Caco-2 (cell line): ENCODE results near the gene THRB. TPM values are rescaled to one million over a fixed set of nuclear protein-coding genes. Genes with fewer than 3 reads are reported as not detected.

Experiments
- BruUV-seq: library from RNA; stranded (reverse); fragments of 400-500 nt; replicated peaks from 2 replicates; lab custom pipeline; 2021; lab: Mats Ljungman, UMichigan
- CTCF ChIA-PET: fragments of 300-600 bp; sonication (Branson Sonifier 250); formaldehyde crosslinking; loops from one replicate; lab custom pipeline; 2022; ENCODE audit warnings: antibody characterized with exemption; lab: Charles Lee
- POLR2A ChIA-PET: fragments of 300-600 bp; sonication (Branson Sonifier 250); formaldehyde crosslinking; loops from one replicate; lab custom pipeline; 2022; ENCODE audit warnings: antibody characterized with exemption; lab: Charles Lee
- DNase-seq, 2 experiments: peaks; one replicate each; pipeline versions ENCODE4 v3.0.0 to v3.0.0-alpha.2; 2020 to 2022
- H3K27me3 ChIP-seq: replicated peaks from 2 replicates; pipeline ENCODE4 v1.6.0; 2011; ENCODE audit warnings: low read length; ENCODE audit not compliant: control insufficient read depth, insufficient read depth
- H3K36me3 ChIP-seq: 2 replicates; pipeline ENCODE4 v1.5.1; 2011; ENCODE audit warnings: low read length; ENCODE audit not compliant: control insufficient read depth, insufficient read depth
- H3K4me1 ChIP-seq: fragments of 250-450 bp; sonication (Bioruptor Pico); 2 replicates; pipeline ENCODE4 v1.5.1; 2020; ENCODE audit warnings: mild to moderate bottlenecking
- H3K4me3 ChIP-seq: 2 replicates; pipeline ENCODE4 v1.5.1; 2011; ENCODE audit warnings: low read depth, mild to moderate bottlenecking, control low read depth, low read length
- H3K9me3 ChIP-seq: fragments of 250-450 bp; sonication (Bioruptor Pico); 2 replicates; pipeline ENCODE4 v1.5.1; 2020; ENCODE audit warnings: mild to moderate bottlenecking, moderate library complexity
- H3K27ac Mint-ChIP-seq: one replicate; pipeline ENCODE4 v1.8.0; 2022; ENCODE audit warnings: mixed read lengths; ENCODE audit not compliant: unreplicated experiment
- H3K27me3 Mint-ChIP-seq: one replicate; pipeline ENCODE4 v1.8.0; 2022; ENCODE audit warnings: mixed read lengths; ENCODE audit not compliant: insufficient read depth, unreplicated experiment
- H3K36me3 Mint-ChIP-seq: one replicate; pipeline ENCODE4 v1.8.0; 2022; ENCODE audit warnings: mild to moderate bottlenecking, mixed read lengths; ENCODE audit not compliant: insufficient read depth, unreplicated experiment
- H3K4me1 Mint-ChIP-seq: one replicate; pipeline ENCODE4 v1.8.0; 2022; ENCODE audit warnings: low read depth, mixed read lengths; ENCODE audit not compliant: unreplicated experiment
- H3K4me3 Mint-ChIP-seq: one replicate; pipeline ENCODE4 v1.8.0; 2022; ENCODE audit warnings: mild to moderate bottlenecking, moderate library complexity, mixed read lengths; ENCODE audit not compliant: unreplicated experiment
- H3K9me3 Mint-ChIP-seq: one replicate; pipeline ENCODE4 v1.8.0; 2022; ENCODE audit warnings: mixed read lengths; ENCODE audit not compliant: unreplicated experiment
- CTCF ChIP-seq, 2 experiments: fragments of 200-600 bp in 1 of 2; IDR thresholded peaks; 1 replicate in 1 of 2; 2 replicates in 1 of 2; pipeline versions ENCODE4 v1.5.1 to v1.8.0; 2011 to 2022; ENCODE audit warnings: antibody characterized with exemption in 1 of 2, control low read depth in 1 of 2, inconsistent platforms in 1 of 2, low read depth in 1 of 2, low read length in 1 of 2, mild to moderate bottlenecking in 1 of 2, moderate library complexity in 1 of 2; ENCODE audit not compliant: insufficient read depth in 1 of 2, severe bottlenecking in 1 of 2, unreplicated experiment in 1 of 2
- intact Hi-C: fragments of 100-400 bp; cut with micrococcal nuclease; formaldehyde crosslinking; loops from one replicate; pipeline ENCODE4 v1.10.0; 2022; ENCODE audit not compliant: unreplicated experiment
- total RNA-seq: library from RNA; stranded (reverse); gene quantifications from 2 replicates; pipeline ENCODE4 v1.2.3, GENCODE V29; 2022

Gene THRB
- total RNA-seq, 1 experiment from 2014 or later, result 19.4 TPM

DNA sequence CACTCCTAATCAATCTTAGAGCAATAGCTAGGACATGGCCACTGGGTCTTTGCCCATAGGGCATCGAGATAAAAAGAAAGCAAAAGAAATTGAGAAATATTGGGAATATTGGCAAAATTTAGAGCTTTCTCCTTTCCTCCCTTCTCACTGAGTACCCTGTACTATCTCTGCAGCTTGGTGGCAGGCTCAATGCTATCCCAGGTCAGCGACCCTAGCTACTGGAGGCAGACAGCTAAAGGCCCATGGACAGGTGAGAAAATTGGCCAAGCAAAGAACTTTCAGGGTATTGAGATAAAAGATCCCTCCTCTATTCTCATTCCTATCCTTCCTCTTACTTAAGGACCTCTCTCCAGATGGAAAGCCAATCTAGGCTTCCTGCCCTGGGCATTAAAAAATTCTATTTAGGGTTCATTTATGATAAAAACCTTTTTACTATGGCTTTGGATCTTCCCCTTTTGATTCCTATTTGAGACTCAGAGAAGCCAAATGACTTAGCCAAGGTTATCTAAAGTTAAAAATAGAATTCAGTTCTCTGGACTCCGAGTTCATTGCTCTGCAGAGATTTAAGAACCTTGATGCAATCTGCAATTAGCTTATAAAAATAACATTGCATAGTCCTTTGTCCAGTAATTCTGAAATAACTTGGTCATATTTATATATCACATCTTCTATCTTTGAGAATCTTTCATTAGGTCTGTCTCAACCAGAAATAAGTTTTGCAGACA lies 75.4 kb downstream of the THRB start:
- no peak for TF ChIP-seq CTCF (IDR thresholded peaks at IDR 0.05; ENCODE audit: insufficient read depth in 1 of 2, low read depth in 1 of 2, low read length in 1 of 2, severe bottlenecking in 1 of 2, unreplicated experiment in 1 of 2)
- DNase-seq, result no peak
- H3K4me3 ChIP-seq, result no peak overlapping the region
- H3K27me3 Mint-ChIP-seq, result no peaks in the 10 kb centered on the region
- ChIA-PET CTCF (no interaction called here), POLR2A (no interaction called here)
- no peaks in the 10 kb centered on the region for H3K36me3 ChIP-seq
- no peaks in the 10 kb centered on the region for H3K27me3 ChIP-seq
- no peak overlapping the region for H3K4me3 Mint-ChIP-seq
- H3K27ac Mint-ChIP-seq, result no peak overlapping the region
- H3K9me3 Mint-ChIP-seq, result no peaks in the 10 kb centered on the region
- intact Hi-C loops, result no loop called here
- H3K4me1 ChIP-seq, result peaks cover 6% of the 10 kb centered on the region; the same call in 1 of the 2 replicates
- no TSS peak for BruUV-seq
- peaks cover 13% of the 10 kb centered on the region for H3K4me1 Mint-ChIP-seq
- no peaks in the 10 kb centered on the region for H3K9me3 ChIP-seq
- H3K36me3 Mint-ChIP-seq, result no peaks in the 10 kb centered on the region

DNA sequence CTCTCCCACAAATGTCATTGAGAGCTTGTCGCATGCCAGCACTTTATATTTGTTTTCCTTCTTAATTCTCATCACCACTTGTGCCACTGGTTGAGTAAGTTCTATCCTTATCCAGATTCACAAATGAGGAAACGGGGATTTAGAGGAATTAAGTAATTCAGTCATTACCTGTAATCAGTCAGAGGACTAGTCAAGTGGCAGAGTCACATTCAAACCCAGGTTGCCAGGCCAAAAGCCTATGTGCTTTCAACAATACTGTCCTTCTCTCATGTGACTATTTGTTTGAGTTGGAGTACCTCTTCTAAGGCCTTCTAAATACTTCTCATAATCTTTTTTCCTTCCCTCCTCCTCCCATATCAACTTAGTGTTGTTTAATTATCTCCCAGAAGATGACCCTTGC lies 76.9 kb downstream of the THRB start:
- BruUV-seq, result no TSS peak
- no peak overlapping the region for H3K4me3 ChIP-seq
- H3K9me3 Mint-ChIP-seq, result no peaks in the 10 kb centered on the region
- no peak for DNase-seq
- no peaks in the 10 kb centered on the region for H3K36me3 Mint-ChIP-seq
- ChIA-PET POLR2A (interaction anchor here (0.6 kb wide), 2 partner anchors 33 to 103 kb away, joined by 3 to 5 read pairs; no protein-coding TSS in a partner anchor), CTCF (no interaction called here)
- TF ChIP-seq CTCF (IDR thresholded peaks at IDR 0.05; ENCODE audit: insufficient read depth in 1 of 2, low read depth in 1 of 2, low read length in 1 of 2, severe bottlenecking in 1 of 2, unreplicated experiment in 1 of 2), result no peak
- H3K27me3 Mint-ChIP-seq, result no peaks in the 10 kb centered on the region
- H3K9me3 ChIP-seq, result no peaks in the 10 kb centered on the region
- no peak overlapping the region for H3K27ac Mint-ChIP-seq
- H3K4me1 Mint-ChIP-seq, result peaks cover 13% of the 10 kb centered on the region
- no peaks in the 10 kb centered on the region for H3K27me3 ChIP-seq
- intact Hi-C loops, result no loop called here
- no peak overlapping the region for H3K4me3 Mint-ChIP-seq
- no peaks in the 10 kb centered on the region for H3K36me3 ChIP-seq
- H3K4me1 ChIP-seq, result peaks cover 6% of the 10 kb centered on the region; the same call in 1 of the 2 replicates

GRCh38 chr3:24416224-24416623 lies 78.4 kb downstream of the THRB start:
- peaks cover 6% of the 10 kb centered on the region; the same call in 1 of the 2 replicates for H3K4me1 ChIP-seq
- no peak for DNase-seq
- CTCF ChIA-PET, result no interaction called here
- Mint-ChIP-seq H3K27ac (no peak overlapping the region), H3K4me1 (peaks cover 13% of the 10 kb centered on the region), H3K9me3 (no peaks in the 10 kb centered on the region), H3K4me3 (no peak overlapping the region), H3K36me3 (no peaks in the 10 kb centered on the region), H3K27me3 (no peaks in the 10 kb centered on the region)
- POLR2A ChIA-PET, result no interaction called here
- no peaks in the 10 kb centered on the region for H3K27me3 ChIP-seq
- H3K9me3 ChIP-seq, result no peaks in the 10 kb centered on the region
- TF ChIP-seq CTCF (IDR thresholded peaks at IDR 0.05; ENCODE audit: insufficient read depth in 1 of 2, low read depth in 1 of 2, low read length in 1 of 2, severe bottlenecking in 1 of 2, unreplicated experiment in 1 of 2), result no peak
- BruUV-seq, result no TSS peak
- H3K4me3 ChIP-seq, result no peak overlapping the region
- intact Hi-C loops, result no loop called here
- no peaks in the 10 kb centered on the region for H3K36me3 ChIP-seq
